ENCODE data around the gene TBC1D19. TPM values are rescaled to one million over a fixed set of nuclear protein-coding genes. Genes with fewer than 3 reads are reported as not detected.

The TBC1D19 gene
- total RNA-seq, 4 donors from 2014 or later = 25.0 to 31.8 (median 31.4) TPM

- H3K9me3 ChIP-seq = no peaks in the 10 kb centered on the region
- H3K27ac ChIP-seq = no peak overlapping the region
- DNase-seq = no peak
- H3K36me3 ChIP-seq = no peaks in the 10 kb centered on the region
- intact Hi-C loops (cut with DNase I) = no loop called here
- H3K27me3 ChIP-seq = no peaks in the 10 kb centered on the region
- H3K4me1 ChIP-seq = no peaks in the 10 kb centered on the region
- TF ChIP-seq CTCF (IDR thresholded peaks at IDR 0.05) (no peak), POLR2A (IDR thresholded peaks at IDR 0.05) (no peak)
- WGBS, 2 donors = 95 to 97% methylated on average over 6 of the region's 6 CpGs
- no peak overlapping the region for H3K4me3 ChIP-seq (replicated peaks in 1 of 3)
Observed at GRCh38 chr4:26594778-26595177, 10.9 kb downstream of the TBC1D19 start.

- intact Hi-C loops (cut with DNase I) = no loop called here
- no peak overlapping the region for H3K4me3 ChIP-seq (replicated peaks in 1 of 3)
- no peak for TF ChIP-seq CTCF (IDR thresholded peaks at IDR 0.05)
- TF ChIP-seq POLR2A (IDR thresholded peaks at IDR 0.05) = no peak
- H3K27me3 ChIP-seq = no peaks in the 10 kb centered on the region
- H3K9me3 ChIP-seq = no peaks in the 10 kb centered on the region
- H3K27ac ChIP-seq = no peak overlapping the region
- H3K4me1 ChIP-seq = no peaks in the 10 kb centered on the region
- 87 to 90% methylated on average over 1 of the region's 1 CpG for WGBS, 2 donors
- no peaks in the 10 kb centered on the region for H3K36me3 ChIP-seq
- no peak for DNase-seq
Observed at GRCh38 chr4:26596843-26597242, 13.0 kb downstream of the TBC1D19 start.

GRCh38 chr4:26601204-26601603 is 17.3 kb downstream of the TBC1D19 start:
- intact Hi-C loops (cut with DNase I) = no loop called here
- H3K27me3 ChIP-seq = no peaks in the 10 kb centered on the region
- H3K27ac ChIP-seq = no peak overlapping the region
- H3K9me3 ChIP-seq = no peaks in the 10 kb centered on the region
- no peak for DNase-seq
- H3K4me3 ChIP-seq (replicated peaks in 1 of 3) = no peak overlapping the region
- no peak for TF ChIP-seq POLR2A (IDR thresholded peaks at IDR 0.05)
- TF ChIP-seq CTCF (IDR thresholded peaks at IDR 0.05) = no peak
- WGBS, 2 donors = 95 to 97% methylated on average over 1 of the region's 1 CpG
- H3K36me3 ChIP-seq = no peaks in the 10 kb centered on the region
- no peaks in the 10 kb centered on the region for H3K4me1 ChIP-seq

GRCh38 chr4:26607776-26608175 is 23.9 kb downstream of the TBC1D19 start:
- TF ChIP-seq CTCF (IDR thresholded peaks at IDR 0.05) (no peak), POLR2A (IDR thresholded peaks at IDR 0.05) (no peak)
- H3K27ac ChIP-seq = no peak overlapping the region
- H3K4me1 ChIP-seq = no peaks in the 10 kb centered on the region
- H3K9me3 ChIP-seq = no peaks in the 10 kb centered on the region
- H3K4me3 ChIP-seq (replicated peaks in 1 of 3) = no peak overlapping the region
- no peak for DNase-seq
- intact Hi-C loops (cut with DNase I) = no loop called here
- no peaks in the 10 kb centered on the region for H3K36me3 ChIP-seq
- H3K27me3 ChIP-seq = no peaks in the 10 kb centered on the region
- WGBS, 2 donors = 78 to 80% methylated on average over 2 of the region's 2 CpGs

GRCh38 chr4:26609391-26609790 is 25.5 kb downstream of the TBC1D19 start:
- Histone ChIP-seq H3K27ac (no peak overlapping the region), H3K4me1 (no peaks in the 10 kb centered on the region), H3K36me3 (no peaks in the 10 kb centered on the region), H3K9me3 (no peaks in the 10 kb centered on the region), H3K4me3 (replicated peaks in 1 of 3) (no peak overlapping the region), H3K27me3 (no peaks in the 10 kb centered on the region)
- DNase-seq = no peak
- intact Hi-C loops (cut with DNase I) = no loop called here
- TF ChIP-seq CTCF (IDR thresholded peaks at IDR 0.05) (no peak), POLR2A (IDR thresholded peaks at IDR 0.05) (no peak)

All from thyroid gland (tissue), 4 donors.